DOHH2 (cell line): ENCODE results near the gene RBMS3.

Experiments
- H3F3A ChIP-seq: fragments of 200-600 bp; sonication (generic), shearing (Covaris generic); 2 replicates; pipeline ENCODE4 v1.6.0; 2016; ENCODE audit warnings: antibody characterized with exemption, mild to moderate bottlenecking; ENCODE audit not compliant: control insufficient read depth, insufficient read depth
- H3K27ac ChIP-seq: fragments of 200-600 bp; sonication (generic); 2 replicates; pipeline ENCODE4 v1.5.1; 2014; ENCODE audit warnings: low read depth, mild to moderate bottlenecking, low read length, moderate library complexity
- H3K27me3 ChIP-seq: fragments of 200-600 bp; sonication (generic); 2 replicates; pipeline ENCODE4 v1.6.1; 2014; ENCODE audit warnings: mild to moderate bottlenecking, low read length, mixed read lengths; ENCODE audit not compliant: control insufficient read depth
- H3K36me3 ChIP-seq: fragments of 200-600 bp; sonication (generic); 2 replicates; pipeline ENCODE4 v1.6.1; 2014; ENCODE audit warnings: mild to moderate bottlenecking, low read length, moderate library complexity, mixed read lengths; ENCODE audit not compliant: control insufficient read depth
- H3K4me1 ChIP-seq: fragments of 200-600 bp; sonication (generic); 2 replicates; pipeline ENCODE4 v1.6.1; 2014; ENCODE audit warnings: mild to moderate bottlenecking, low read length, mixed read lengths; ENCODE audit not compliant: control insufficient read depth
- H3K4me2 ChIP-seq: fragments of 200-600 bp; sonication (generic); 2 replicates; pipeline ENCODE4 v1.6.0; 2014; ENCODE audit warnings: mild to moderate bottlenecking, low read length, moderate library complexity
- H3K4me3 ChIP-seq: fragments of 200-600 bp; sonication (generic); 2 replicates; pipeline ENCODE4 v1.5.1; 2014; ENCODE audit warnings: mild to moderate bottlenecking, low read length, mixed read lengths
- H3K79me2 ChIP-seq: fragments of 200-600 bp; sonication (generic); 2 replicates; pipeline ENCODE4 v1.6.1; 2014; ENCODE audit warnings: mild to moderate bottlenecking, low read length, mixed read lengths; ENCODE audit not compliant: control insufficient read depth
- H3K9me2 ChIP-seq: fragments of 200-600 bp; sonication (generic); replicated peaks from 2 replicates; pipeline ENCODE4 v1.6.1; 2014; ENCODE audit warnings: mild to moderate bottlenecking, low read length, mixed read lengths; ENCODE audit not compliant: control insufficient read depth
- H3K9me3 ChIP-seq: fragments of 200-600 bp; sonication (generic); 2 replicates; pipeline ENCODE4 v1.6.1; 2014; ENCODE audit warnings: antibody characterized with exemption, low read length, mixed read lengths; ENCODE audit not compliant: control insufficient read depth, insufficient read depth
- H4K20me1 ChIP-seq: fragments of 200-600 bp; sonication (generic); 2 replicates; pipeline ENCODE4 v1.6.0; 2014; ENCODE audit warnings: low read depth, mild to moderate bottlenecking, antibody characterized with exemption, low read length, moderate library complexity; ENCODE audit not compliant: control insufficient read depth, insufficient read depth
- CTCF ChIP-seq: fragments of 200-600 bp; sonication (generic); IDR thresholded peaks from one replicate; pipeline ENCODE4 v1.5.1; 2014; ENCODE audit warnings: antibody characterized with exemption, mild to moderate bottlenecking, low read depth, low read length; ENCODE audit not compliant: poor library complexity, severe bottlenecking
- EZH2phosphoT487 ChIP-seq: fragments of 200-600 bp; sonication (generic); IDR thresholded peaks from 2 replicates; pipeline ENCODE4 v1.6.1; 2017; ENCODE audit warnings: borderline replicate concordance, mild to moderate bottlenecking, antibody characterized with exemption, low read length, moderate library complexity, mixed read lengths

RBMS3 gene

GRCh38 chr3:29329986-29330890, 49.4 kb downstream of the RBMS3 start:
- H3K4me1 ChIP-seq = peaks cover 6% of the 10 kb centered on the region
- H3F3A ChIP-seq = no peaks in the 10 kb centered on the region
- H3K9me3 ChIP-seq = no peaks in the 10 kb centered on the region
- no peaks in the 10 kb centered on the region for H3K36me3 ChIP-seq
- no peak overlapping the region for H3K4me3 ChIP-seq
- H3K27ac ChIP-seq = no peak overlapping the region
- H3K4me2 ChIP-seq = no peak overlapping the region
- H3K9me2 ChIP-seq = no peaks in the 10 kb centered on the region
- H3K79me2 ChIP-seq = no peaks in the 10 kb centered on the region
- H3K27me3 ChIP-seq = no peaks in the 10 kb centered on the region
- H4K20me1 ChIP-seq = no peaks in the 10 kb centered on the region
- no peak for TF ChIP-seq EZH2phosphoT487

GRCh38 chr3:29331035-29331434, 50.2 kb downstream of the RBMS3 start:
- Histone ChIP-seq H3K9me2 (no peaks in the 10 kb centered on the region), H3K79me2 (no peaks in the 10 kb centered on the region), H3K4me1 (peaks cover 14% of the 10 kb centered on the region), H3K27ac (no peak overlapping the region), H3K4me3 (no peak overlapping the region), H3K36me3 (no peaks in the 10 kb centered on the region), H4K20me1 (no peaks in the 10 kb centered on the region), H3K4me2 (no peak overlapping the region), H3K9me3 (no peaks in the 10 kb centered on the region), H3F3A (no peaks in the 10 kb centered on the region), H3K27me3 (no peaks in the 10 kb centered on the region)
- TF ChIP-seq CTCF = no peak
- TF ChIP-seq EZH2phosphoT487 = no peak

DNA sequence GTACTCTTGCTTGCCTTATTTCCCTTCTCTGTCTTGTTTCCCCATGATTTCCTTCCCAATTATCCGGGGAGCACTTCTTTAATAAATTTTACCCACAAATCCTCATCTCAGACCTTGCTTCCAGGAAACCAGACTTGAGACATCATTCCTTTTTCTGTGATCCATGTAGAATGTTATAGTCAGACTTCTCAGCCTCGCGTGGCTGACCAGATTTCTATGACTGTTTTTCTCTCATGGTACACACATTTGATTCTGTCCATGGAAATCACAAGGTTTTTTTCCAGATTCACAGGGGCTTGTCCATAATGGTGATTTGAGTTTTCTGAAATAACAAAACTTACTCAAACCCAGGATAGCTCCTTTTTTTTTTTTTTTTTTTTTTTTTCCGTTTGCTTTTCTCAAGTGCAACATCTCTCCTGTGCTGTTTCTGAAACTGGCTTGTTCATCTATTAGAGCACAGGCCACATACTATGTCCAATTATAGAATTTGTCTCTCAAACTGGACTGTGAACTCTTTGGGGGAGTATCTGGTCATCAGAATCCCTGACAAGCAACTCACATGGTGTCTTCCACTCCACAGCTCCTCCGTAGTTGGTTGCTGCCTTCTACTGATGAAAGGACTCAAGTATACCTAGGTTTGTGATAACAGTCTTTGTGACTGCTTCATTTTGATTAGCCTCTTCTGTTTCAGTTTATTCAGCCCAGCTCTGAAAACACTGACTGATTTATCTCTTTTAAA, 50.8 kb downstream of the RBMS3 start:
- H3F3A ChIP-seq = no peaks in the 10 kb centered on the region
- no peak overlapping the region for H3K4me3 ChIP-seq
- H3K9me3 ChIP-seq = no peaks in the 10 kb centered on the region
- no peak overlapping the region for H3K4me2 ChIP-seq
- no peaks in the 10 kb centered on the region for H4K20me1 ChIP-seq
- H3K79me2 ChIP-seq = no peaks in the 10 kb centered on the region
- H3K36me3 ChIP-seq = no peaks in the 10 kb centered on the region
- no peaks in the 10 kb centered on the region for H3K9me2 ChIP-seq
- TF ChIP-seq CTCF (no peak), EZH2phosphoT487 (no peak)
- H3K27me3 ChIP-seq = no peaks in the 10 kb centered on the region
- peaks cover 16% of the 10 kb centered on the region for H3K4me1 ChIP-seq
- no peak overlapping the region for H3K27ac ChIP-seq

DNA sequence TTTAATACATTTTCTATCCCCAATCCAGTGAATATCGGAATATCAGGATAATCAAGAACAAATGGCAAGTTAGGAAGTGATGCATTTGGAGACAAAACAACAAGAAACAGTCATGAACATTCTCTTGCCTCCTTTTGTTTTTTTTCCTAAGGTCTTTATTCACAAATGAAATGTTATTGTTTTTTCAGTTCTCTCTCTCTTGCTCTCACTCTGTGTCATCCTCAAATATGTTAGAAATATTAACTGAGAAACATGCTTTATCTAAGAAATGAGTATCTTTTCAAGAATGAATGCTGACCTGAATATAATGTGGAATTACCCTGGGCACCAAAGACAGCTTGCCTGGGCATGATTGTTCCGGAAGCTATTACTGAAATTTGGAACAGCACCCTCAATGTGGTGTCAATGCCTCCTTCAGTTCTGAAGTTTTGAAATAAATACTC, 51.3 kb downstream of the RBMS3 start:
- Histone ChIP-seq H3K79me2 (no peaks in the 10 kb centered on the region), H3K36me3 (no peaks in the 10 kb centered on the region), H3K4me2 (no peak overlapping the region), H3K27me3 (no peaks in the 10 kb centered on the region), H3K4me1 (peaks cover 16% of the 10 kb centered on the region), H3F3A (no peaks in the 10 kb centered on the region), H3K4me3 (no peak overlapping the region), H4K20me1 (no peaks in the 10 kb centered on the region), H3K9me3 (no peaks in the 10 kb centered on the region), H3K27ac (no peak overlapping the region), H3K9me2 (no peaks in the 10 kb centered on the region)
- TF ChIP-seq CTCF = no peak
- no peak for TF ChIP-seq EZH2phosphoT487
